Kidney glomerular epithelial cell (primary cell): Measurements from ENCODE around the gene RNF213.

Source experiments
- DNase-seq: peaks from one replicate; lab custom pipeline; 2025; lab: John Stamatoyannopoulos, UW

Gene RNF213

DNA sequence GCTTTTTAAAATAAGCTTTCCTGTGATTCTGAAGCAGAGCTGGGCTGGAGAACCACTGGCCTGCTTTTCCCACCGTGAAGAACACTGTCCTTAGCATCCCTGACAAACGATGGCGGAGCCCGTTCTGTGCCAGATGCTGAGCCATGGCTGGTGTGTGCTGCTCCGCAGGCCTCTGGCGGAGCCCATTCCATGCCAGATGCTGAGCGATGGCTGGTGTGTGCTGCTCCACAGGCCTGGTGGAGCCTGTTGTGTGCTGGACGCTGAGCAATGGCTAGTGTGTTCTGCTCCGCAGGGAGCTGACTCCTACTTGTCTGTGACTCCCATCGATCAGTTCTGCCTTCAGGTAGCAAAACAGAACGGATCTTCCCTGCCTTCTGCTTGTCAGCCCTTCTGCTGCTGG lies 158.6 kb downstream of the RNF213 start:
- no peak for DNase-seq

DNA sequence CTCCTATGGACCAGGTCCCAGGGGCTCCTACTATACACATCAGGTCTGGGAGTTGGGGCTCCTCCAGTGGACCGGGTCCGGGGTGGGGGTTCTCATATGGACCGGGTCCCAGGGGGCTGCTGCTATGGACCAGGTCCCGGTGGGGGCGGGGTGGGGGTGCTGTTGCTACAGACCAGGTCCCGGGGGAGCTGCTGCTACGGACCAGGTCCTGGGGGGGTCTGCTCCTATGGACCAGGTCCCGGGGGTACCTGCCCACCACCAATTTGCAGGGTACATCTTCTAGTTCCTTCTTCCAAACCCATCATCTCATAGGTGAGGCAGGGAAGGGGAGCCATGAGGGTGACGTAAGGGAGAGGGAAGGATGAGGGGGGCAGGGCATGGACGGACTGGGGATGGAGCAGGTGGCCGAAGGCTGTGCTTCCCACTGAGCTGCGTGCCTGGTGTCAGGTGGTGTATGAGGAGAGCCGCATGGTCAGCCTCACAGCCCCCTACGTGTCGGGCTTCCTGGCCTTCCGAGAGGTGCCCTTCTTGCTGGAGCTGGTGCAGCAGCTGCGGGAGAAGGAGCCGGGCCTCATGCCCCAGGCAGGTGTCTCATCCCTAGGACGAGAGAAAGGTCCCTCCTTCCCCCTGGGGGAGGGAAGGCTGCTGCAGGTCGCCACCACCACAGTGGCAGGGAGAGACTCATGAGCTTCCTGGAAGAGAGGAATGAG lies 160.9 kb downstream of the RNF213 start:
- no peak for DNase-seq

DNA sequence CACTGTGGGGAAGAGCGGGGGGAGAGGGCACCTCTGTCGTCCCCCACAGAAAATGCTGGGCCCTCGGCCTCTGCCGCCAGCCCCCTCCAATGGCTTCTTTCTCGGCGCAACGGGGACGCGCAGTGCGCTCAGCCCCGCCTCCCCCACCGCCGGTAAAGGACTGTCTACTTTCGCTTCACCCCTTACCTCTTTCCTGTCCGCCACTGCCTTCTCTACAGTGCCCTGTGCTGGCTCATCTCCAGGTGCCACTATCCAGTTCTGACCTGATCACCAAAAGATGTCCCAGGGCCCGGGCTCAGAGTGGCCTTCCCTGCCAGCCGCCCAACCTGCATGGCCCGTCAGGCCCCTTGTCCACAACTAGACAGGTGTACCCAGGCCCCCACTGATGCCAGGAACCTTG lies 161.6 kb downstream of the RNF213 start:
- DNase-seq, result no peak

DNA sequence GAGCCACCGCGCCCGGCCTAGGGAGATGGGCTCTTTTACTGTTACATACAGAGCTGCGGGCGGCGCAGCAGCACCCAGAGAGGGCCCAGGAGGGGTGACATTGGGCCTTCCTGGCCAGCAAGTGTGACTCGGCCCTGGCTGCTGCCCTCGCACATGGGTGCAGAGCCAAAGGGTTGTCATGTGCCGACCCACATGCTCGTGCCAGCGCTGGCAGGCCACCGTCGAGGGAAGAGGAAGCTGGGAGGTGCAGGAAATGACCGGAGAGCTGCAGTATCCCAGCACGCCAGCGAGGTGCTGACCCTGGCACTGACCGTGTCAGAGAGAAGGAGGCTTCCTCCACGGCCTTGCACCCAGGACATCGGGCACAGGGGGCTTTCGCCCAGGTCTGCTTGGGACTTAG lies 162.3 kb downstream of the RNF213 start:
- no peak for DNase-seq

DNA sequence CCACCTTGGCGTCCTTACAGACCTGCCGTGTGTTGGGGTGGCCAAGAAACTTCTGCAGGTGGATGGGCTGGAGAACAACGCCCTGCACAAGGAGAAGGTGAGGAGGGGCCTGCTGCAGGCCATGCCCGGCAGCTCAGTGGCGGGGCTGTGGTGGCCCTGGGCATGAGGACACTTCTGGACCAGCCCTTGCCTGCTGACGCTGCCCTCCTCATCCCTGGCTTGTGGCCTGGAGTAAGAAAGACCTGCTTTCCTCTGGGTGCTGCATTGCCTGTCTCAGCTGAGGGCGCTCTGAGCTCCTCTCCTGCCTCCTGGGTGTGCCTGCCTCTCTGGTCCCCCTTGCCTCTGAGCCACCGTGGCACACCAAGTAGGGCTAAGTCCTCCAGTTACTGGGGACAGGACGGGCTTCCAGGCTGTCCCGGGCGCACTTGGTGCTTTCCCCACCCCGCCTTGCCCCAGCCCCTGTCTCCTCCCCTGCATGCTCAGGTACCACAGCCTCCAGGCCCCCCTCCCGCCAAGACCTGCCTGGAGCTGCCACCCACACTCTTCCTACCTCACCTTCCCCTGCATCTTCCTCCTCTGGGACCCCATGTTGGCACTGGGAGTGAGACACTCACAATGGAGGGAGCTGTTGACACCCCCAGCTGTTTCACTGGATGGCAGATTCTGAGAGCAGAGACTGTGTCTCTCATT lies 163.0 kb downstream of the RNF213 start:
- DNase-seq, result no peak

DNA sequence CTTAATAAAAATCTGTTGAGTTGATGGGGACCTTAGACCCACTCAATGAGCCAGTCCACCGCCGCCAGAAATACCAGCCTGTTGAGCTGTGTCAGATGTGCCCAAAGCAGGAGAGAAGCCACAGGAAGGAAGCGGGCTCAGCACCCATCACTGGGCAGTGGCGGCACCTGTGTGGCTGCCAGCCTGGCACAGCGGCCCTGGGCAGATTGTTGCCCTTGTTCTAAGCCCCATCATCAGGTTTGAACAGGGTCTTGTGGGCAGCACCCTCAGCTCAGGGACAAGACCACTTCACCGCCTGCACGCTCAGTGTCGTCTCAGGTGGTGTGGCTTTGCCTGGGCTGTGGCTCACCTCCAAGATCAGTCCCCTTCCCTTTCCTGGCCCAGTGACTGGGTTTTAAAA lies 163.6 kb downstream of the RNF213 start:
- no peak for DNase-seq

DNA sequence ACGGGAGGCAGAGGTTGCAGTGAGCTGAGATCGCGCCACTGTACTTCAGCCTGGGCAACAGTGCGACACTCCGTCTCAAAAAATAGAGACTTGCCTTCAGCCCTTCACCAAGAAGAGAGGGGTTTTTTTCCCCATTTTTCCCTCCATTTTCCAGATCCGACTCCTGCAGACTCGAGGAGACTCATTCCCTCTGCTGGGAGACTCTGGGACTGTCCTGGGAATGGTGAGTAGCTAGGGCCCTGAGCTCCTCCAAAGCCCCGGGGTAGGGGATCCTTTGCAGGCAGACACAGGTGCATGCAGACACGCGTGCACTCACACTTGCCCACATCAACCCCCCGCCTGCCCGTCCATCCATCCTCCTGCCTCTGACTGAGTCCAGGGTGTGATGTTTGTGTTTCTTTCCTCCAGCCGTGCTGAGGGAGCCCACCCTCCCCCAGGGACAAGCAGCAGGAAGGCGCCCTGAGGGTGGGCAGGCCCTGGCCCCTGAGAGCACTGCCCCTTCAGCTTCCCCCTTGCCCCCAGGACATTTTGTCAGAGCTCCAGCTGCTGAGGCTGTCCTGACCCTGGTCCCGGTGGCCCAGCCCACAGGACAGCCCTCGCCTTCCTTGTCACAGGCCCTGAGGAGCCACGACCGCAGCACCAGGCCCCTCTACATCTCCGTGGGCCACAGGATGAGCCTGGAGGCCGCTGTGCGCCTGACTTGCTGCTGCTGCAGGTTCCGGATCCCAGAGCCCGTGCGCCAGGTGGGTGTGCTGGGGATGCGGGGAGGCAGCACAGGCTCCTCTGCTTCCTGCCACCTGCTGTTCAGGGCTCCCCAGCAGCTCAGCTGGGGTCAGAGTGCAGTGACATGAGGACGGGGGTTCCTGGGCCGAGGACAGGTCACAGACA lies 164.5 kb downstream of the RNF213 start:
- DNase-seq, result no peak

DNA sequence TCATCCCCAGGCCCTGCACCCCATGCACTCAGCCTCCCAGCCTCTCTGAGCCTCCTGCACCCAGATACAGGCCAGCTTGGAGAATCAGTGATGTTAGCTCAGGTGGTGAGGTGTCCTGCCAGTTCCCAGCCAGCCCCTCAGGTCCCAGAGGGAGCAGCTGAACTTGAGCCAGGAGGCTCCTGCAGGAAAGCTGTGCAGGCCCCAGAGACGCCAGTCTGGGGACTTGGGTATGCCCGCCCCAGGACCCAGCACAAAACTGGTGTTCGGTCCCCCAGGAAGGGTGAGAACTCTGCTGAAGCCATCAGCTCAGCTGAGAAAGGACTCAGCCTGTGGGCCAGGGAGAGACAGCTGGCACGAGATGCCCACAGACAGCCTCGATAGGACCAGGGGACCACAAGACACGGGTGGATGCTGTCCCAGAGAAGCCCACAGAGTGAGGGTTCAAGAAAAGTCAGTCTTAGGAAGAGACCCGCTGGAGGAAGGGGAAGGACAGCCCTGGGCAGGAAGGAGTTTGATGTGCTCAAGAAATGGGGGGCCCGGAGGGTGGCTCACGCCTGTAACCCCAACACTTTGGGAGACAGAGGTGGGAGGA lies 165.3 kb downstream of the RNF213 start:
- DNase-seq, result no peak

DNA sequence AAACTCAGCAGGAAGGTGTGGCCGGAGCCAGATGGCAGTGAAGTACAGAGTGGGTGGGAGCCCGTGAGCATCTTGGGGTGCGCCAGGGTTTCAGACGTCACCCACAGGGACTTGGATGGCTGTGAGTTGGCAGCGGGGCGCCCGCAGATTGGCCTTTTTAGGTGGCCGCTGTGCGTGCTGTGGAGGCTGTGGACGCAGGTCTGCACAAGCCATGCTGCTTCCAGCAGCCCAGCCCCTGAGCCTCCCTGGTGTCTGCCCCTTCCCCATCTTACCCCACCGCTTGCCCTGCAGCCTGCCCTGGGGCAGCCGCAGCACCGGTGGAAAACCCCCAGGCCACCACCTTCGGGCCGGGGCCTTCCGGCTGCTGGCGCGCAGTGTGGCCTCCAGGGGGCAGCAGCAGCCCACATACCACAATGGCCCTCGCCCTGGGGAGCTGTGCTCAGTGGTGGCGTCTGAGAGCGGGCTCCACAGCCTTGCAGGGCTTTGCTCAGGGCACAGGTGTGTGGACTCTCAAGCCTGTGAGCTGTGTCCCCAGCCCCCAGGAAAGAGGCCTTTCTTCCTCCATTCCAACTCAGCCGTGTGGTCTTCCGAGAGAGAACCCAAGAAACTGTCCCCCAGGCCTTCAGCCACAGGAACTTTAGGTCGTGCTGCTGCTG lies 166.1 kb downstream of the RNF213 start:
- peak; percentile 28 for DNase-seq

DNA sequence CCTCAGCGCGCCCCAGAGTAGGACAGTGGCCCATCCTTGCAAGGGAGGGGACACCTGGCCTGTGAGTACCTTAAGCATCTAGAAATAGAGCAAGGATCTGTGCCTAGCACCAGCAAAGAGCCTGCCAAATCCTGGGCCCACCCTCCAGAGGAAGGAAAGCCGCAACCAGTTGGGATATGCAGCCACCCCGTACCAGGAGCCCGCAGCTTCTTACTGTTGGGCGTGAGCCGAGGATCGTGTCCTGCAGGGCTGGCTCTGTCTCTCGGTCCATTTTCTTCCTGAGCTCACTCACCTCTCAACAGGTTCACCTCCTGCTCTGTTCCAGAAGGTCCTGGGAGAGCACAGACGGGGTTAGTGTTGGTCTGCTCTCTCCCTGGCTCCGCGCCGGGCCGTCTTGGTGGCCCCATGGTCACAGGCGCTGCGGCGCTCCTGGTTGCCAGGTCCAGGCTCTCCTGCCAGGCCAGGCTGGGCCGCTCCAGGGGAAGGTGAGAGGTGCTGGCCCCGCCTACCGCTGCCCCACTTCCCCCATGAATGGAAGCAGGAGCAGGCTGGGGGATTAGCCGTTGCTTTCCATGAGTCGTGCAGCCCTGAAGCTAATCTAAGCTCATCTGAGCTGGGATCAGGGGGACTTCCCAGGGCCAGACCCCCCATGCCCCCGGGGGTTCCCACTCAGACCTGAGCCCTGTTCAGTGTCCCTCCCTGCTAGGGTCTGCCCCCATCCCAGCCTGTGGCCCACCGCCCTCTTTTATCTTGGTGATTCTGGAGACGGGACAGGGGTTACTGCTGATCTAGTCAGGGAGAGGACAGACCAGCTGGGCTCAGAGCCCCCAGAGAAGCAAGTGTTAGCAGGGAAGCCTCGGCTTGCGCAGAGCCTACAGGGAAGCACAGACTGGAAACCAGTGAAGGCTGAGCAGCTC lies 167.0 kb downstream of the RNF213 start:
- DNase-seq, result no peak

DNA sequence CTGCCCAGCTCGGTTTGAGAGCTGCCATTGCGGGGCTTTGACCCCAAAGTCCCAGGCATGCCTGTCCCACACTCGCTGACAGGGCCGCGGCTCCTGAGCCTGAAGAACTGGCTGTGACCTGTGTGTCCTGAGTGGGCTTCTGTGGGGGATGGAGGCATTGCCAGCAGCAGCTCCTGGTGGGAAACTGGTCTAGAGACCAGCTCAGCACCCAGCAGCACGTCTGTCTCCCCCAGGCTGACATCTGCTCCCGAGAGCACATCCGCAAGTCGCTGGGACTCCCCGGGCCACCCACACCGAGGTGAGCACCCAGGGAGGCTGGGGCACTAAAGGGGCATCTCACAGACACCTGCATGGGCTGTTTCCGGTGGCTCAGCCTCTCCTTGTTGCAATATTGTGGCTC lies 167.7 kb downstream of the RNF213 start:
- no peak for DNase-seq

DNA sequence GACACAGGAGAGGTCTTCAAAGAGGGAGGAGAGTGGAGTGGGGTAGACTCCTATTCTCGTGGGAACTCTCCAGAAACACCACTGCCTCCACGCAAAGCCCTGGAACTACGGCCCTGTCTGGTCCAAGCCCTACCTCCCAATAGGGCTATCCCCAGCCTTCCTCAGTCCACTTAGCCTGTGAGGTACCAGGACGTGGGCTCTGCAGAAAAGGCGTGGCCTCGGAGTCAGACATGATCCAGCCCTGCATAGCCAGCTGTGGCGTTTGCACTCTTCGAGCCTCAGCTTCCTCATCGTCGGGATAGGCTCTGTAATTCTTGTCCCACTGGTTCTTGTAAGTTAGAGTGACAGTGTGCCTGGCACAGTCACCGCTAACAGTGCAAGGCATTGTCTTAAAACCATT lies 168.1 kb downstream of the RNF213 start:
- no peak for DNase-seq

DNA sequence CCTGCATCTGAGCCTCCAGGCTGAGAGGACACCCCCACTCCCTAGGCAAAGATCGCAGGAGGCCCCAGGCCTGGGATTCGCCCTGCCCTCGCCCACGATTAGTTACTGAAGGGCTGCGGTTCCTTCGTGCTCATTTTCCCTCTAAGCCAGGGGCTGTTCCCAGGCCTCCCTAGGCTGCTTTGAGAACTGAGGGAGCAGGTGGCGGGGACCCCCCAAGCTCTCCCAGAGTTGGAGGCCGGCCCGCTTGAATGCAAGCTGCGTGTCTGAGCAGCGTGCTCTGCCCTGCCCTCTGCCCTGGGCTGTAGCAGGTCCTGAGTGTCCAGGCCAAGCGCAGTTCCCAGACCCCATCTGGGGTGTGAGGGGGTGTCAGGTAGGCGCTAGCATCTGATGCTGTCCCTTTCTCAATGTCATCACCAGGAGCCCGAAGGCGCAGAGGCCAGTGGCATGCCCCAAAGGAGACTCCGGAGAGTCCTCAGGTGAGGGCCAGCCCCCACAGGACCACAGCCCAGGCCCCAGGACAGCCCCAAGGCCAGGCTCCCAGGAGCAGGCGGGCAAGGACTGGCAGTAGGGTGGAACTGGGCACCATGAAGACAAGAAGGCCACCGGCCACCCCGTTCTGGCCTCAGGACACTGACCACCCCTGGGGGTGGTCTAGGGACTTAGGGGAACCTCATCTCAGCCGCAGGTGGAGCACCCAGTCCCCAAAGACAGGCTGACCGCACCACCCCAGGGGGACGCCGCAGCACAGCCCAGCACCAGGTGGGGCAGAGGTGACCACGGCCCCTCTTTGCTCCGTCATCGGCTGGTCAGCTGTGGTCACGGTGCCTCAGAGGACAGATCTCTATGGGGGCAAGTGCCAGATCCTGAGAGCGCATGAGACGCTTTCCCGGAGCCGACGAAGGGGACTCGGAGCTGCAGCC lies 169.0 kb downstream of the RNF213 start:
- DNase-seq, result no peak

DNA sequence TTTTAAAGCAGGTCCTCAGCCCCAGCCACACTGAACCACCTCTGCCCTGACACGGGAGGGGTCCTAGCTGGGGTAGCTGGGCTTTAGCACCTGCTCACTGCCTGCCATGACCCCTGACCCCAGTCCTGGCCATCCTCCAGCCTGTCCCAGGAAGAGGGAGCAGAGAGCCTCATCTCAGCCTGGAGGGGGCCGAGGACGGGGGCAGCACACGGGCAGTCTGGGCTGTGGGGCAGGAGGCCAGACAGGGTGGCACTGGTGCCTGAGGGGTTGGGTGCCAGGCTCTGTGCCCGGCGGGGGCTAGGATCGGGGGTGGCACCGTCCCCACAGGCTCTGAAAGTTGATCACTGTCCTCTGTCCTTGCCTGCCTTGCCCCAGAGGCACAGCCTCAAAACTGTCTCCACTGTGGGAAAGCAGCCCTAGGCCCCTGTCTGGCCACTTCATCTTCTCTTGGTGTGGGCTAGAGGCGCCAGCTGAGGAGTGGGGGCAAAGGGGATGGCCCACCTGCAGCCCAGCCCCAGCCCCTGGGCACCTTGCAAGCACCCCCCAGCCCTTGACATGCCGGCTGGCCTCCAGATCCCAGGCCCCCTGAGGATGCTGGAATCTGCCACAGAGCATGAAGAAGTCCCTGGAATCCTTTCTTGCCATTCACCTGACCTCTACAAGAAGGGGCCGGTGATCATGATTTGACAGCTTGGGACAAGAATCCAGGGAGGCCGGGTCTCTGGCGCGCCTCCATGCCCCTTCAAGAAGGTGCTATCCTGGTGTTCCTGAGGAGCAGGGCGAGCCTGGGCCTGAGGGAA lies 170.0 kb downstream of the RNF213 start:
- no peak for DNase-seq

DNA sequence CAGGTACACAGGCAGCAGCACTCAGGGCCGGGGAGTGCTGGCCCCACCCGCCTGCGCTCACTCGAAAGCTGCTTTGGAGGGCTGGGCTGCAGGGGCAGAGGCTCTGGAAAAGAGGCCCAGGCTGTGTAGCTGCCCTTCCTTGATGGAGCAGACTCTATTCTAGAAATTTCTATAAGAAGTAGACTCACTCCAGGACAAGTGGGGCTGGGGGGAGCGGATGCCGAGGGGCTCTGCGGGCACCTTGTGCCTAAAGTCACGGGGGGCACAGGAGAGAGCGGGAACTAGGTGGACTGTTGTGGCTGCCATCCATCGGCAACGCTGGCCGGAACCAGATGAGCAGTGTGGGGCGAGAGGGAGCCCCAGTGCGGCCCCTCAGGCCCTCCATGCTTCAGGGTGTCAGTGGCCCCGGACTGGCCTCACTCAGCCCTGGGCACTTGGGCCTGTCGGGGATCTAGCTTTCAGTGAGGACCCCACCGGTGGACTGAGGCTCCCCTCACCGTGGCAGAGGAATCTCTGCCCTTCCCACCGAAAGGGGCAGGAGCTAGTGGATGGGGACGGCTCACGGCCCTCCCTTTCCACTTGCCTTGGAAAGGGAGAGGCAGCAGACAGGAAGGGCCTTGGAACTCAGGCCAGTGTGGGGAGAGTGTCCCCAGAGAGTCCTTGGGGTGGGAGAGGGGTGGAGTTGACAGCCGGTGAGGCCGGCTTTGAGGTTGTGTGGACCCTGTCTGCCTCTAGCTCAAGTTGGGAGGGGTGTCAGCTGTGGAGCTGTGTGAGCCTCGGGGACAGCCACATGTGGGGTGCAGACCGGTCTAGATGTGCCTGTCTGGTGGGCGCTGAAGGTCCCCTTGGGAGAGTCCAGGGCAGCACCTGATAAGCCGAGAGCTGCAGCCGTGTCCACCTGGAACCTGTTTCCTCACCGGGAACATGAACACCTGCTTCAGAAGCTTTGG lies 170.9 kb downstream of the RNF213 start:
- no peak for DNase-seq

DNA sequence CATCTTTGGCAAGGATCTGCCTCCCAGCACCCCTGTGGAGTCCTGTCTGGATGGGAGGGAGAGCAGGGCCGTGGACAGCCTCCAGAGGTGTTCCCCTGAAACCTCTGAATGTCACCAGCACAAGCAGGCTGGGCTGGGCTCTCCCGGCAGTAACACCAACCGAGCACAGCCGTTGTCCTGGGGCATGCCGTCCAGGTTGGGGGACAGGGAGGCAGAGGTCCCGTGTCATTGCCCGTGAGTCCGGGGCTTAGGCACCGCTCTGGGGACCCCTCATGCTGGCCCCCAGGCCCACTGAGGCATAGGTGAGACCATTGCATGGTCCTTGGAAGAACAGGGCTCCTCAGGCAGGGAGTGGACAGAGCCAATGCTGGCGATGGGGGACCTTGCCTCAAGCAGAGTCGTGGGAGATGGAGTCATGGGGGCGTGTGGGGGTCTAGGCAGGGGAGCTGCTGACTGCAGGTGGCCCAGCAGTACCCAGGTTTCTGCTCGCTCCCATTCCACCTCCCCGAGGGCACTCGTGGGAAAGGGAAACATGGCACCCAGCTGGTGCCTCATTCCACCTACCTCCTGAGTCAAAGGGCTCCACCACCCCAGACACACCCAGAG lies 171.8 kb downstream of the RNF213 start:
- DNase-seq, result no peak

DNA sequence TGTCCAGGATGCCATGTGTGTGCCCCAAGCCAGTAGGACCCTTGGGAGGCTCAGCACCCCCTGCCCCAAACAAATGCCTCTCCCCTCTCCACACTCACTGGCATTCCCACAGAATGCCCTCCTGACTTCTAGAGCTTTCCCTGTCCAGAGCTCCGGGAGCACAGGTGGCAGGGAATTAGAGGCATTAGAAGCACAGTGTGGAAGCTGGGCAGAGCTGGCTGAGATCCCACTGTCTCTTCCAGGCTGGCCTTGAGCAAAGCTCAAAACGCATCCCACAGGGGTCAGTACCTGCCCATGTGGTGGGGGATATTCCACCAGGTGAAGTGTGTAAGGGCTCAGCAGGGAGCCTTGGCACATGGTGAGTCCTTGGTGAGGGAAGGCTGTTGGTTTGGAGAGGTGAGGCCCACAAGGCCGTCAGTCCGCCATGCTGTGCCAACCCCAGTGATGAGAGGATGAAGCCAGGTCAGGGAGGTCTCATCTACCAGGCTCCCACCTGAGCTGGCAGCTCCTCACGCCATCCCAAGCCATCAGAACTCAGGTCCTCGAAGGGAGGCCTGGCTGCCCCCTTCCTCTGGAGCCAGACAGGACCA lies 172.4 kb downstream of the RNF213 start:
- no peak for DNase-seq
